Measurements from ENCODE around the gene HGF.

HGF gene

DNA sequence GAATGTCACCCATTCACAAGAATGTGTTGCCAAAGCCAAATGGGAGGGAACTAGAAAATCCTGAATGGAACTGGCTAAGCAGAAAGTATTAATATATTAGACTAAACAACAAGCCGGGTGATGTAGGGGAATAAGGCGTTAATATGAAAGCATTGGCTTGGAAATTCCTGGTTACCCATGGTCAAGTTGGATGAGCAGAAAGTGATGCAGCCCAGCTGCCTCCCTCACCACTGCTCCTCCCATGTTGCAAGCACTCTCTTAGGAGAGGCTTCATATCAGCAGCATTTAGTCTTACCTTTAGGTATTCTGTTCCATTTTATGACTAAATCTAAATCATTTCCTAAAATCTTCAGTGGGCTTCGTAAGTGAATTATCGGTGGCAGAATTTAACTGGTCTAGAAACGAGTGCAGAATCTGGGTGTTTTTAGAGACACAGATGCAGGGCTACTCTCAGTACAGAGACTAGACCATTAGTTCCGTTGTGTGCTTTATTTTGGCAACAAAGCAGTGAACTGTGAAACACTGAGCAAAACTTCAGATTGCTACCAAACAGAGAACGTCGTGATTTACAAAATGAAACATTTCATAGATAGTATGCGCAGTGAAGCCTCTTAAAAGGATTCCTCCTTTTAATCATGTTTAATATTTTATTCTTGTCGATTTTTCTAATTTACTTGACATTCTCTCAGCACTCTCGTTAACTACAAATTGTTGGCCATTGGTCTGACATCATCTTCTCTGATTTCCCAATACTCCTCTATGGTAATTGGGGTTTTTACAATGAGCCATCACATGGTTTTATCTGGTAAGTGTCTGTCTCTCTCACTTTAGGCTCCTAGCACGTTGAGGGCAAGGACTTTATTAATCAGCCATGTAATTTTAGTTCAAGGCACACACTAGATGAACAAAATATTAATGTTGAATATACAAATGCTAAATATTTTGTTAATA lies 22.0 kb upstream of the HGF start:
- H3K27me3 ChIP-seq (ENCODE audit: control insufficient read depth in 2 of 2, insufficient read depth in 2 of 2, low read length in 2 of 2): no peaks in the 10 kb centered on the region
- H3K36me3 ChIP-seq (ENCODE audit: control insufficient read depth in 2 of 2, insufficient read depth in 2 of 2, low read length in 2 of 2): no peaks in the 10 kb centered on the region
- H3K27ac ChIP-seq (ENCODE audit: low read depth in 2 of 2, low read length in 2 of 2): no peak overlapping the region
- H3K9me3 ChIP-seq (ENCODE audit: control insufficient read depth in 2 of 2, low read length in 2 of 2): no peaks in the 10 kb centered on the region
- no peak overlapping the region for H3K9ac ChIP-seq (ENCODE audit: low read depth in 1 of 2, low read length in 2 of 2)
- H3K4me1 ChIP-seq (ENCODE audit: control insufficient read depth in 2 of 2, insufficient read depth in 2 of 2, low read length in 2 of 2): no peaks in the 10 kb centered on the region
- H3K4me3 ChIP-seq (ENCODE audit: low read length in 2 of 2): no peak overlapping the region

DNA sequence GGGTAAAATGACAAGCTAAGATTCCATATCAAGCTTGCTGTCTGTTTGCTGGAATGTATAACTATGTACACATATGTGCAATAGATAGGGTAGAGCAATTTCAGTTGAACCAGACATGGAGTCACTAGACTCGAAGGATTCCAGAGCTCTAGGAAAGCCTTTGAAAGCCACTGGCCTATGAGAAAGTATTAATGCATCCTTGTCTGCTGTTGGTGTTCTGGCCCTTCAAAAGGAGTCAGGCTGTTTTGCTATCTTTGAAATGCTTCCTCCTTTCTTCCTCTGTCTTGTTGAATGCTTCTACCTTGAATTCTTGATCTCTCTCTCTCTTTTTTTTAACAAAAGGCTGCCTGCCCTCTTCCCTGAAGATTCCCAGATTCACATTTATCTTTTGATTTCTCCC lies 20.8 kb upstream of the HGF start:
- Histone ChIP-seq H3K27ac (ENCODE audit: low read depth in 2 of 2, low read length in 2 of 2) (no peak overlapping the region), H3K4me3 (ENCODE audit: low read length in 2 of 2) (no peak overlapping the region), H3K27me3 (ENCODE audit: control insufficient read depth in 2 of 2, insufficient read depth in 2 of 2, low read length in 2 of 2) (no peaks in the 10 kb centered on the region), H3K9ac (ENCODE audit: low read depth in 1 of 2, low read length in 2 of 2) (no peak overlapping the region), H3K4me1 (ENCODE audit: control insufficient read depth in 2 of 2, insufficient read depth in 2 of 2, low read length in 2 of 2) (no peaks in the 10 kb centered on the region), H3K36me3 (ENCODE audit: control insufficient read depth in 2 of 2, insufficient read depth in 2 of 2, low read length in 2 of 2) (no peaks in the 10 kb centered on the region), H3K9me3 (ENCODE audit: control insufficient read depth in 2 of 2, low read length in 2 of 2) (no peaks in the 10 kb centered on the region)

DNA sequence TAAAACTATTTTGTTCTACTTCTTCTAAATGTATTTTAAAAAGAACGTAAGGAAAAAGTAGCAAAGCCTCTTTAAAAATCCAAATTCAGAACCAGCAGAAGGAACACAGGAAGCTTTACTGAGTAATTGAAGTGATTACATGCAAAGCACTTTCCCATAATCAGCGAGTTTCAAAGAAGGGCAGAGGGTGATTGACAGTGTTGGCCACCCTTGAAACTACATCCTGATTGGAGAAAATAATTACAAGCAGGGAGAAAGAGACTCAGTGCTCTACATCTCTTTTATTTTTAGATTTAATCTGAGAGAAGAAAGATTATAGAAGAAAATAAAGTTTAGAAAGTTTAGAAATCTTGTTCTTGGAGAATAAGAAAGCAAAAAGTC lies 20.3 kb upstream of the HGF start:
- no peak overlapping the region for H3K27ac ChIP-seq (ENCODE audit: low read depth in 2 of 2, low read length in 2 of 2)
- no peaks in the 10 kb centered on the region for H3K36me3 ChIP-seq (ENCODE audit: control insufficient read depth in 2 of 2, insufficient read depth in 2 of 2, low read length in 2 of 2)
- H3K9ac ChIP-seq (ENCODE audit: low read depth in 1 of 2, low read length in 2 of 2): no peak overlapping the region
- no peaks in the 10 kb centered on the region for H3K27me3 ChIP-seq (ENCODE audit: control insufficient read depth in 2 of 2, insufficient read depth in 2 of 2, low read length in 2 of 2)
- no peak overlapping the region for H3K4me3 ChIP-seq (ENCODE audit: low read length in 2 of 2)
- H3K4me1 ChIP-seq (ENCODE audit: control insufficient read depth in 2 of 2, insufficient read depth in 2 of 2, low read length in 2 of 2): no peaks in the 10 kb centered on the region
- H3K9me3 ChIP-seq (ENCODE audit: control insufficient read depth in 2 of 2, low read length in 2 of 2): no peaks in the 10 kb centered on the region

DNA sequence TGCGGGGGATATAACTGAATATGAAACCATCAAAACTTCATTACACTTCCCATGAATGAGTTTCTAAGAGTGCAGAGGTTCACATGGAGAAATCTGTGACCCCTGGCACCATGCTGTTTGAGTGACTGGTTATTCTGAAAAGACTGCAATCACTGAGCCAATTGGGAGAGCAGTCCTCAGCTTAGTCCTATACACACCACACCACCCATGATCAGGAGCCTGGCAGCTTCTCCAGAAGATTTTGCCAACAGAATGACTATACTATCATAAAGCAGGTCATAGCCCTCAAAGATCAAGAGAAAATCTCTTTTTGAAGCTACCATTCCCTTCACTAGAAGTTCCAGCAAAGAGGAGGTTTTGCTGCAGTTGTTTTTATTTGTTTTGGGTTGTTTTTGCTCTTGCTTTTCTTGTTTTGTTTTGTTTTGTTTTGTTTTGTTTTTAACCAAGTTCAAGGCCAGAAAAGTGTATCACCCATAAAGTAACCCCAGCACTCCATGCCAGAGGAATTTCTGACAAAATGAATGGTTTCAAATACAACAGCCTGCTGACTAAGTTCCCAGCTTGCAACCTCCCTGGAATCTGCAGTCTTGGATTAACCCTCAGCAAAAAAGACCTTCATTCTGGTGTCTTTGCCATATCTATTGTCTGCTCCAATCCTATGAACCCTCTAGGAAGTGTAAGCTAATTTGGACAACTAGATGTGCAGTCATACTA lies 19.7 kb upstream of the HGF start:
- H3K27ac ChIP-seq (ENCODE audit: low read depth in 2 of 2, low read length in 2 of 2): no peak overlapping the region
- no peak overlapping the region for H3K4me3 ChIP-seq (ENCODE audit: low read length in 2 of 2)
- H3K27me3 ChIP-seq (ENCODE audit: control insufficient read depth in 2 of 2, insufficient read depth in 2 of 2, low read length in 2 of 2): no peaks in the 10 kb centered on the region
- no peaks in the 10 kb centered on the region for H3K4me1 ChIP-seq (ENCODE audit: control insufficient read depth in 2 of 2, insufficient read depth in 2 of 2, low read length in 2 of 2)
- H3K9me3 ChIP-seq (ENCODE audit: control insufficient read depth in 2 of 2, low read length in 2 of 2): no peaks in the 10 kb centered on the region
- no peaks in the 10 kb centered on the region for H3K36me3 ChIP-seq (ENCODE audit: control insufficient read depth in 2 of 2, insufficient read depth in 2 of 2, low read length in 2 of 2)
- H3K9ac ChIP-seq (ENCODE audit: low read depth in 1 of 2, low read length in 2 of 2): no peak overlapping the region

DNA sequence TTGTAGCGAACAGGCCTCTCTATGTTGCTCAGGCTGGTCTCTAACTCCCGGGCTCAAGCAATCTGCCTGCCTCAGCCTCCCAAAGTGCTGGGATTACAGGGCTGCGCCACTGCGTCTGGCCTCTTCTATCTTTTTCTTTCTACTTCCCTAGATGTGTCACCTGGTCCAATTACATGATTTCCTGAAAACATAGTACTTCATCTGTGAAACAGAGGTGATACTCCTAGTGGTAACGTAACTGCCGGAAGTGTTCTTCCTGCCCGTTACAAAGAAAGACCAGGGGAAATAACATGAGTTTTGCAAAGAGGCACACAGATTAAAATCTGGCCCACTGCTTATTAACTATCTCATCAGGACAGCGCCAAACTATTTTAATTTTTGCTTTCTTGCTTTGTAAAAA lies 18.4 kb upstream of the HGF start:
- H3K9ac ChIP-seq (ENCODE audit: low read depth in 1 of 2, low read length in 2 of 2): no peak overlapping the region
- no peaks in the 10 kb centered on the region for H3K4me1 ChIP-seq (ENCODE audit: control insufficient read depth in 2 of 2, insufficient read depth in 2 of 2, low read length in 2 of 2)
- no peaks in the 10 kb centered on the region for H3K27me3 ChIP-seq (ENCODE audit: control insufficient read depth in 2 of 2, insufficient read depth in 2 of 2, low read length in 2 of 2)
- no peak overlapping the region for H3K27ac ChIP-seq (ENCODE audit: low read depth in 2 of 2, low read length in 2 of 2)
- H3K4me3 ChIP-seq (ENCODE audit: low read length in 2 of 2): no peak overlapping the region
- no peaks in the 10 kb centered on the region for H3K36me3 ChIP-seq (ENCODE audit: control insufficient read depth in 2 of 2, insufficient read depth in 2 of 2, low read length in 2 of 2)
- H3K9me3 ChIP-seq (ENCODE audit: control insufficient read depth in 2 of 2, low read length in 2 of 2): no peaks in the 10 kb centered on the region

DNA sequence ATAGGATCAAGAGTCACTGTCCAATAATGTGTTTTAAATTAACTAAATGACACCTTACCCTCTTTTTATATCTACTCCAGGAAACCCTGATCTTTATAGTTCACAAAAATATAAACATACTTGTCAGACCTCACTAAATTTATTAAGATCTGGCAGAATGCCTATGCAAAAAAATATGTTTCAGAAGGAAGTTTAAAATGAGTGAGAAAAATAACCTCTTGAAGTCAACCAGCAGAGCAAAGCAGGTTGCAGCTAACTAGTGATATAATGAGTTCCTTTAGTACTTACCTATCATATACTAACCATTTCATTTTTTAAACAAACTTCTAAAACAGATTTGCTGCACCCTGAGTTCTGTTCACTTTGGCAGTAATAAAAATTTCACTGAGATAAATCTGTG lies 14.0 kb upstream of the HGF start:
- no peaks in the 10 kb centered on the region for H3K9me3 ChIP-seq (ENCODE audit: control insufficient read depth in 2 of 2, low read length in 2 of 2)
- H3K4me3 ChIP-seq (ENCODE audit: low read length in 2 of 2): no peak overlapping the region
- no peaks in the 10 kb centered on the region for H3K36me3 ChIP-seq (ENCODE audit: control insufficient read depth in 2 of 2, insufficient read depth in 2 of 2, low read length in 2 of 2)
- no peaks in the 10 kb centered on the region for H3K27me3 ChIP-seq (ENCODE audit: control insufficient read depth in 2 of 2, insufficient read depth in 2 of 2, low read length in 2 of 2)
- H3K4me1 ChIP-seq (ENCODE audit: control insufficient read depth in 2 of 2, insufficient read depth in 2 of 2, low read length in 2 of 2): no peaks in the 10 kb centered on the region
- H3K27ac ChIP-seq (ENCODE audit: low read depth in 2 of 2, low read length in 2 of 2): no peak overlapping the region
- H3K9ac ChIP-seq (ENCODE audit: low read depth in 1 of 2, low read length in 2 of 2): no peak overlapping the region

DNA sequence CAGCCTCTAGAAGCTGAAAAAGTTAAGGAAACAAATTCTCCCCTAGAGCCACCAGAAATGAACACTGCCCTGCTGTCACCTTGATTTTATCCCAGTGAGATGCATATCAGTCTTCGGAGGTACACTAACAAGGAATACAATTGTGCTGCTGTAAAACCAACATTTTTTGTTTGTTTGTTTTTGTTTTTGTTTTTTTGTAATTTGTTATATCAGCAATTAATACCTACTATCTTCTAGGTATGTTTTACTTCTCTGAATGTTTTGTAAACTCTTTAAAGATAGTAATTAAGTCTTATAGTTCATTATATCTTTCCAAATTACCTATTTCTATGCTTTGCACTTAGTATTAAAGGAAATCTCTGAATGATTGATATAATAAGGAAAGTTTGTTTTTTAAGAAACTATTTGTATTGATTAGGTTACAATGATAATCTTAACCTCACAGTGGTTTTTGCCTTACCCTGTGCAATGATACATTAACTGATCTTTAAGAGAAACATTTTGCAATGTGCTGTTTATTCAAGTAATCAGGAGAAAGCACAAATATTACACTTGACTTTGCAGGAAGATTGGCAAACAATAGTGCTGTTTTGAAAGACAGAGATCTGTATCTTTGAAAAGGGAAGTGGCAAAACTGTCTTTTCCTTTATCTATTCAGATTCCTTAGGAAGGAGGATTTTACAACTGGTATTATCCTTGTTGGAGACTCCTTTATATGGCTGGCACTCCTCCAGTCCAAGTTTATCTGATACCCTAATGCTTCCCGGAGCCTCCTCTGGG lies 11.3 kb upstream of the HGF start:
- H3K9me3 ChIP-seq (ENCODE audit: control insufficient read depth in 2 of 2, low read length in 2 of 2): no peaks in the 10 kb centered on the region
- no peaks in the 10 kb centered on the region for H3K36me3 ChIP-seq (ENCODE audit: control insufficient read depth in 2 of 2, insufficient read depth in 2 of 2, low read length in 2 of 2)
- H3K27me3 ChIP-seq (ENCODE audit: control insufficient read depth in 2 of 2, insufficient read depth in 2 of 2, low read length in 2 of 2): no peaks in the 10 kb centered on the region
- no peak overlapping the region for H3K27ac ChIP-seq (ENCODE audit: low read depth in 2 of 2, low read length in 2 of 2)
- no peaks in the 10 kb centered on the region for H3K4me1 ChIP-seq (ENCODE audit: control insufficient read depth in 2 of 2, insufficient read depth in 2 of 2, low read length in 2 of 2)
- H3K4me3 ChIP-seq (ENCODE audit: low read length in 2 of 2): no peak overlapping the region
- H3K9ac ChIP-seq (ENCODE audit: low read depth in 1 of 2, low read length in 2 of 2): no peak overlapping the region

DNA sequence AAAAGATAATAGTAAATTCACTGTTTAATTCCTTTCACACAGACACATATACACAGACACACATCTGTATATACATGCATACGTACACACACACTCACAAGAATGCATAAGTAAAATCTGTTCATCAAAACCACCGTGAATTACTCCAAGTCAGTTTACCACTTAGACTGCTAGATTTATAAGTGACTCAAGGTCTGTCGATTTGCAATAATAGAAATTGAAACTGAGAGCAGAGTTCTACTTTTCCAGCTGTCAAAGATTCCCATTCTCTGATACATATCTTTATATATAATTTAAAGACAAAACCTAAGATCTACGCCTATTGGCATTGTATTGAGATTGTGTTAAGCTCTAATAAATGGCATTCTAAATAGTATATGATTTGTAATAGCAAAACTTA lies 9.9 kb upstream of the HGF start:
- H3K4me3 ChIP-seq (ENCODE audit: low read length in 2 of 2): no peak overlapping the region
- H3K27me3 ChIP-seq (ENCODE audit: control insufficient read depth in 2 of 2, insufficient read depth in 2 of 2, low read length in 2 of 2): no peaks in the 10 kb centered on the region
- no peaks in the 10 kb centered on the region for H3K4me1 ChIP-seq (ENCODE audit: control insufficient read depth in 2 of 2, insufficient read depth in 2 of 2, low read length in 2 of 2)
- H3K9me3 ChIP-seq (ENCODE audit: control insufficient read depth in 2 of 2, low read length in 2 of 2): no peaks in the 10 kb centered on the region
- H3K9ac ChIP-seq (ENCODE audit: low read depth in 1 of 2, low read length in 2 of 2): no peak overlapping the region
- H3K36me3 ChIP-seq (ENCODE audit: control insufficient read depth in 2 of 2, insufficient read depth in 2 of 2, low read length in 2 of 2): no peaks in the 10 kb centered on the region
- no peak overlapping the region for H3K27ac ChIP-seq (ENCODE audit: low read depth in 2 of 2, low read length in 2 of 2)

DNA sequence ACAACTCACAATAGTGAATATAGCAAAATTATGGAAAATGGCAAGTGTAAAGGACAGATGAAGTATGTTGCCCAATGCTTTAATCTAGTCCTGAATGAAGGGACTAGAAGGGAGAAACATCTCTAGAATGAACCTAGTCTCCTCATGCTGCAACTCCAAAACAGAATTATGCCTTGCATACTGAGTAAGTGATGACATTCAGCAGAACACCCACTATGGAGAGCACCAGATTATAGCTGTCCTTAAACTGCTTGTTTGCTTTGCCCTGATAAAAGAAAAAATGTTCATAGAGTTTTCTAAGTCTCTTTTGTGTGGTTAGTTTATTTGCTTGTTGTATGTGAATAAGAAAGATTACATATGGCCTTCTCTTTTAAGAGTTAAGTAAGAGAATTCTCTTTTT lies 7.8 kb upstream of the HGF start:
- no peak overlapping the region for H3K27ac ChIP-seq (ENCODE audit: low read depth in 2 of 2, low read length in 2 of 2)
- H3K36me3 ChIP-seq (ENCODE audit: control insufficient read depth in 2 of 2, insufficient read depth in 2 of 2, low read length in 2 of 2): no peaks in the 10 kb centered on the region
- H3K4me3 ChIP-seq (ENCODE audit: low read length in 2 of 2): no peak overlapping the region
- no peaks in the 10 kb centered on the region for H3K27me3 ChIP-seq (ENCODE audit: control insufficient read depth in 2 of 2, insufficient read depth in 2 of 2, low read length in 2 of 2)
- no peaks in the 10 kb centered on the region for H3K4me1 ChIP-seq (ENCODE audit: control insufficient read depth in 2 of 2, insufficient read depth in 2 of 2, low read length in 2 of 2)
- H3K9ac ChIP-seq (ENCODE audit: low read depth in 1 of 2, low read length in 2 of 2): no peak overlapping the region
- H3K9me3 ChIP-seq (ENCODE audit: control insufficient read depth in 2 of 2, low read length in 2 of 2): no peaks in the 10 kb centered on the region
